ENCODE results near the gene ZNF382.

Gene ZNF382

DNA sequence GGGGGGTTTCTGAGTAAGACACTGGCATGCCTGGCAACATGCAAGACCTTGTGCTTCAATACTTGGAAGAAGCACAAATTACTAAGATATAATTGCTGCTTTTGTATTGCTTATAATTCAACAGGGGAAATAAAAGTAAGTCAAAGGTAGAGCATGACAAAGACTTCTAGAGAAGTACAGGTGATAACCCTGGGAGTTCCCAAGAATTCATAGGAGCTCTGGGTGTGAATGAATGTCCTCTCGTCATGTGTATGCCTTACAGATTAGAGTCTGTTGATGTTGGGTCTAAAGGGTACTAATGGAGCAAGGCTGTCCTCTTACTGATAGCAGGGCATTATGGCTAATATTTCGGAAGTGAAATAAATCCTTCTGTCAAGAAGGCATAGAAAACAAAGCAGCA lies 69.1 kb downstream of the ZNF382 start:
- TF ChIP-seq MAX (IDR thresholded peaks at IDR 0.05), result no peak
- TF ChIP-seq CEBPB (IDR thresholded peaks at IDR 0.05), result no peak
- TF ChIP-seq FOXM1 (IDR thresholded peaks at IDR 0.05; ENCODE audit: borderline replicate concordance, low read depth), result no peak
- no peak for TF ChIP-seq ZBTB7A (IDR thresholded peaks at IDR 0.05; ENCODE audit: low read depth)
- TF ChIP-seq CREB1 (IDR thresholded peaks at IDR 0.05; ENCODE audit: low read depth), result no peak
- TF ChIP-seq TAF1 (IDR thresholded peaks at IDR 0.05; ENCODE audit: low read depth), result no peak
- TF ChIP-seq RAD21 (IDR thresholded peaks at IDR 0.05; ENCODE audit: low read depth), result no peak
- TF ChIP-seq EP300 (IDR thresholded peaks at IDR 0.05; ENCODE audit: borderline replicate concordance), result no peak
- TF ChIP-seq NFIC (IDR thresholded peaks at IDR 0.05), result no peak
- TF ChIP-seq REST (IDR thresholded peaks at IDR 0.05; ENCODE audit: low read depth), result no peak
- TF ChIP-seq USF1 (IDR thresholded peaks at IDR 0.05), result no peak
- no peak for TF ChIP-seq TEAD4 (IDR thresholded peaks at IDR 0.05)
- TF ChIP-seq EGR1 (IDR thresholded peaks at IDR 0.05), result no peak
- TF ChIP-seq TCF12 (IDR thresholded peaks at IDR 0.05; ENCODE audit: low read depth), result no peak
- TF ChIP-seq YY1 (IDR thresholded peaks at IDR 0.05; ENCODE audit: low read depth), result no peak

GRCh38 chr19:36679455-36679854 lies 74.3 kb downstream of the ZNF382 start:
- TF ChIP-seq EP300 (IDR thresholded peaks at IDR 0.05; ENCODE audit: borderline replicate concordance) (no peak), CREB1 (IDR thresholded peaks at IDR 0.05; ENCODE audit: low read depth) (no peak), CEBPB (IDR thresholded peaks at IDR 0.05) (no peak), MAX (IDR thresholded peaks at IDR 0.05) (no peak), YY1 (IDR thresholded peaks at IDR 0.05; ENCODE audit: low read depth) (no peak)
